Thyroid gland (tissue), 4 donors: Measurements from ENCODE around the gene GLCE. TPM values are rescaled to one million over a fixed set of nuclear protein-coding genes. Genes with fewer than 3 reads are reported as not detected.
"Not testable (repeated sequence)": the region's sequence is repeated elsewhere in the genome, so short reads cannot be mapped to it uniquely, and the experiment has no call there.

ENCODE experiments used
- DNase-seq, 2 donors: peaks; one replicate each; pipeline ENCODE4 v3.0.0-alpha.2; 2019
- H3K27ac ChIP-seq, 3 donors: fragments of 200-600 bp; sonication (generic); 1 replicate in 2 of 3; 2 replicates in 1 of 3; pipeline ENCODE4 v1.5.1; 2016 to 2019; ENCODE audit warnings: mild to moderate bottlenecking in 1 of 3, moderate library complexity in 1 of 3
- H3K27me3 ChIP-seq: fragments of 200-600 bp; sonication (generic); one replicate; pipeline ENCODE4 v1.5.1; 2019
- H3K36me3 ChIP-seq, 2 donors: fragments of 200-600 bp; sonication (generic); one replicate each; pipeline ENCODE4 v1.5.1; 2016 to 2019
- H3K4me1 ChIP-seq, 2 donors: fragments of 200-600 bp; sonication (generic); one replicate each; pipeline ENCODE4 v1.5.1; 2017 to 2019
- H3K4me3 ChIP-seq, 3 donors: fragments of 200-600 bp; sonication (generic); replicated peaks in 1 of 3; 1 replicate in 2 of 3; 2 replicates in 1 of 3; pipeline ENCODE4 v1.5.1; 2016; ENCODE audit warnings: mild to moderate bottlenecking in 1 of 3
- H3K9me3 ChIP-seq: fragments of 200-600 bp; sonication (generic); one replicate; pipeline ENCODE4 v1.5.1; 2017
- POLR2A ChIP-seq, 2 donors: fragments of 450-650 bp; IDR thresholded peaks; one replicate each; pipeline ENCODE4 v1.6.1; 2017; ENCODE audit warnings: antibody characterized with exemption in 2 of 2, mild to moderate bottlenecking in 2 of 2, moderate library complexity in 1 of 2
- WGBS, 2 donors: methylation state at CpG; one replicate each; pipeline ENCODE4 v1.1.5; 2017; 5-methylcytosine and 5-hydroxymethylcytosine counted together
- intact Hi-C: fragments of 100-400 bp; cut with DNase I; formaldehyde crosslinking; loops from one replicate; pipeline ENCODE4 v1.15.1; 2023
- total RNA-seq, 4 donors: library from RNA; depleted of rRNA; stranded (reverse); fragments of >200 nt; gene quantifications; one replicate each; pipeline ENCODE4 v1.2.3, GENCODE V29; 2016
- TF ChIP-seq, protein P1 (sequence below), 6 experiments: fragments of 200-600 bp in 3 of 6; fragments of 450-650 bp in 3 of 6; sonication (generic) in 3 of 6; IDR thresholded peaks; one replicate each; pipeline ENCODE4 v1.5.1; 2016 to 2019; ENCODE audit warnings: antibody characterized with exemption in 6 of 6, mild to moderate bottlenecking in 2 of 6, inconsistent platforms in 1 of 6, moderate library complexity in 1 of 6

Gene GLCE
- total RNA-seq, 4 donors from 2014 or later: 7.6 to 16.1 (median 11.9) TPM

- no peak for TF ChIP-seq POLR2A (IDR thresholded peaks at IDR 0.05)
- TF ChIP-seq, protein P1, sequence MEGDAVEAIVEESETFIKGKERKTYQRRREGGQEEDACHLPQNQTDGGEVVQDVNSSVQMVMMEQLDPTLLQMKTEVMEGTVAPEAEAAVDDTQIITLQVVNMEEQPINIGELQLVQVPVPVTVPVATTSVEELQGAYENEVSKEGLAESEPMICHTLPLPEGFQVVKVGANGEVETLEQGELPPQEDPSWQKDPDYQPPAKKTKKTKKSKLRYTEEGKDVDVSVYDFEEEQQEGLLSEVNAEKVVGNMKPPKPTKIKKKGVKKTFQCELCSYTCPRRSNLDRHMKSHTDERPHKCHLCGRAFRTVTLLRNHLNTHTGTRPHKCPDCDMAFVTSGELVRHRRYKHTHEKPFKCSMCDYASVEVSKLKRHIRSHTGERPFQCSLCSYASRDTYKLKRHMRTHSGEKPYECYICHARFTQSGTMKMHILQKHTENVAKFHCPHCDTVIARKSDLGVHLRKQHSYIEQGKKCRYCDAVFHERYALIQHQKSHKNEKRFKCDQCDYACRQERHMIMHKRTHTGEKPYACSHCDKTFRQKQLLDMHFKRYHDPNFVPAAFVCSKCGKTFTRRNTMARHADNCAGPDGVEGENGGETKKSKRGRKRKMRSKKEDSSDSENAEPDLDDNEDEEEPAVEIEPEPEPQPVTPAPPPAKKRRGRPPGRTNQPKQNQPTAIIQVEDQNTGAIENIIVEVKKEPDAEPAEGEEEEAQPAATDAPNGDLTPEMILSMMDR (IDR thresholded peaks at IDR 0.05): no peak
- no peaks in the 10 kb centered on the region for H3K4me1 ChIP-seq
- H3K27me3 ChIP-seq: no peaks in the 10 kb centered on the region
- H3K27ac ChIP-seq: no peak overlapping the region
- DNase-seq: no peak
- H3K36me3 ChIP-seq: no peaks in the 10 kb centered on the region
- intact Hi-C loops: no loop called here
- H3K4me3 ChIP-seq: no peak overlapping the region
- 85 to 87% methylated on average over 3 of the region's 3 CpGs for WGBS, 2 donors
- H3K9me3 ChIP-seq: no peaks in the 10 kb centered on the region
These were observed 4.6 kb downstream of the GLCE start for GRCh38 chr15:69164807-69165636.

DNA sequence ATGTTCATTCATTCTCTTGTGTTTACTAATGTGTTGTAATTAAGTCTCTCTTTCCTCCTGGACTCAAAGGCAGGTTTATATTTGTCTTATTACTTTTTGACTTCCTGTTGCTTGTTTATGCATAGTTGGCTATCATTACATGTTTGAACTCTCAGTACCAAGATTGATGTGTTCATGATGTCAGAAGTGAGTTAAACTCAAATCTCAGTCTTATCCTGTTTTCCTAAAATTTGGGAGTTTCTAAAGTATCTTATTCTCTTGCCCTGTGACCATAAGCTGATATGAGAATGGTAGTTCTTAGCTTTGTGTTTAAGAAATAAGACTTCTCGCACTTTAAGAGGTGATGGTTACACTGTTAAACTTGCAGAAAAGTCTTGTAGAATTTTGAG, 5.2 kb downstream of the GLCE start:
- H3K4me1 ChIP-seq: no peaks in the 10 kb centered on the region
- intact Hi-C loops: no loop called here
- no peak overlapping the region for H3K4me3 ChIP-seq
- no peaks in the 10 kb centered on the region for H3K27me3 ChIP-seq
- no peak for DNase-seq
- WGBS, 2 donors: 100% methylated on average over 1 of the region's 1 CpG
- H3K36me3 ChIP-seq: no peaks in the 10 kb centered on the region
- H3K9me3 ChIP-seq: no peaks in the 10 kb centered on the region
- H3K27ac ChIP-seq: no peak overlapping the region
- no peak for TF ChIP-seq POLR2A (IDR thresholded peaks at IDR 0.05)
- TF ChIP-seq, protein P1 (IDR thresholded peaks at IDR 0.05): no peak

GRCh38 chr15:69167218-69167846, 6.9 kb downstream of the GLCE start:
- Histone ChIP-seq H3K4me3 (no peak overlapping the region), H3K9me3 (no peaks in the 10 kb centered on the region), H3K4me1 (no peaks in the 10 kb centered on the region), H3K36me3 (no peaks in the 10 kb centered on the region), H3K27ac (no peak overlapping the region), H3K27me3 (no peaks in the 10 kb centered on the region)
- TF ChIP-seq POLR2A (IDR thresholded peaks at IDR 0.05): no peak
- TF ChIP-seq, protein P1 (IDR thresholded peaks at IDR 0.05): no peak
- 92 to 94% methylated on average over 2 of the region's 2 CpGs for WGBS, 2 donors
- no peak for DNase-seq
- intact Hi-C loops: no loop called here

- H3K4me3 ChIP-seq, H3K27me3 ChIP-seq, intact Hi-C loops, DNase-seq, H3K36me3 ChIP-seq, H3K9me3 ChIP-seq, H3K27ac ChIP-seq, H3K4me1 ChIP-seq: not testable (repeated sequence)
- 92 to 96% methylated on average over 7 of the region's 7 CpGs for WGBS, 2 donors
These were observed 7.9 kb downstream of the GLCE start for GRCh38 chr15:69168361-69168760.

GRCh38 chr15:69169540-69169939, 9.1 kb downstream of the GLCE start:
- H3K27me3 ChIP-seq, intact Hi-C loops, H3K9me3 ChIP-seq, H3K4me3 ChIP-seq, H3K27ac ChIP-seq, DNase-seq, H3K4me1 ChIP-seq, H3K36me3 ChIP-seq: not testable (repeated sequence)
- WGBS, 2 donors: 96 to 99% methylated on average over 3 of the region's 3 CpGs

- no peak for DNase-seq
- intact Hi-C loops: no loop called here
- TF ChIP-seq POLR2A (IDR thresholded peaks at IDR 0.05): no peak
- TF ChIP-seq, protein P1 (IDR thresholded peaks at IDR 0.05): no peak
- Histone ChIP-seq H3K4me1 (no peaks in the 10 kb centered on the region), H3K36me3 (no peaks in the 10 kb centered on the region), H3K27ac (no peak overlapping the region), H3K4me3 (no peak overlapping the region), H3K27me3 (no peaks in the 10 kb centered on the region), H3K9me3 (no peaks in the 10 kb centered on the region)
- WGBS, 2 donors: 71 to 74% methylated on average over 3 of the region's 3 CpGs
These were observed 10.2 kb downstream of the GLCE start for GRCh38 chr15:69170597-69170996.
